CD14-positive monocyte (primary cell): ENCODE measurements around the gene TNN. TPM values are rescaled to one million over a fixed set of nuclear protein-coding genes. Genes with fewer than 3 reads are reported as not detected.

Experiments
- DNase-seq, 3 donors: peaks; one replicate each; pipeline ENCODE4 v3.0.0-alpha.2; 2011 to 2022
- H2AFZ ChIP-seq: 2 replicates; pipeline ENCODE4 v1.6.0; 2012; ENCODE audit warnings: mild to moderate bottlenecking, low read depth, low read length, inconsistent platforms; ENCODE audit not compliant: insufficient read depth, poor library complexity, severe bottlenecking
- H3K27ac ChIP-seq, 2 donors: 1 replicate in 1 of 2; 2 replicates in 1 of 2; pipeline ENCODE4 v1.5.1; 2012 to 2013; ENCODE audit warnings: low read length in 2 of 2, control low read depth in 1 of 2, inconsistent platforms in 1 of 2, low read depth in 1 of 2, mild to moderate bottlenecking in 1 of 2
- H3K27me3 ChIP-seq, 2 donors: one replicate each; pipeline versions ENCODE4 v1.6.0 to v1.6.1; 2011 to 2013; ENCODE audit warnings: low read length in 2 of 2; ENCODE audit not compliant: control insufficient read depth in 2 of 2, insufficient read depth in 2 of 2
- H3K36me3 ChIP-seq, 2 donors: replicated peaks in 1 of 2; 1 replicate in 1 of 2; 2 replicates in 1 of 2; pipeline versions ENCODE4 v1.5.1 to v1.6.1; 2012 to 2013; ENCODE audit warnings: low read length in 2 of 2, control low read depth in 1 of 2, inconsistent platforms in 1 of 2, mild to moderate bottlenecking in 1 of 2; ENCODE audit not compliant: insufficient read depth in 2 of 2, control insufficient read depth in 1 of 2
- H3K4me1 ChIP-seq, 2 donors: 1 replicate in 1 of 2; 2 replicates in 1 of 2; pipeline versions ENCODE4 v1.5.1 to v1.6.1; 2012 to 2013; ENCODE audit warnings: low read length in 2 of 2, control low read depth in 1 of 2, inconsistent platforms in 1 of 2, mild to moderate bottlenecking in 1 of 2, moderate library complexity in 1 of 2; ENCODE audit not compliant: insufficient read depth in 2 of 2, control insufficient read depth in 1 of 2
- H3K4me2 ChIP-seq: replicated peaks from 2 replicates; pipeline ENCODE3; 2012; ENCODE audit warnings: low read length, moderate library complexity, mild to moderate bottlenecking; ENCODE audit not compliant: poor library complexity, severe bottlenecking; ENCODE audit errors: extremely low read depth
- H3K4me3 ChIP-seq, 3 experiments: fragments of 200-600 bp in 1 of 3; sonication (generic) in 1 of 3; replicated peaks in 1 of 3; 1 replicate in 2 of 3; 2 replicates in 1 of 3; pipeline ENCODE4 v1.5.1; 2011 to 2013; ENCODE audit warnings: low read length in 3 of 3, mild to moderate bottlenecking in 3 of 3, control low read depth in 2 of 3, low read depth in 2 of 3, inconsistent platforms in 1 of 3, moderate library complexity in 1 of 3
- H3K79me2 ChIP-seq: 2 replicates; pipeline ENCODE4 v1.6.0; 2012; ENCODE audit warnings: mild to moderate bottlenecking, control low read depth, inconsistent platforms, low read length, moderate library complexity; ENCODE audit not compliant: insufficient read depth
- H3K9ac ChIP-seq: 2 replicates; pipeline ENCODE4 v1.6.0; 2017; ENCODE audit warnings: low read length, mild to moderate bottlenecking; ENCODE audit not compliant: insufficient read depth, poor library complexity, severe bottlenecking
- H3K9me3 ChIP-seq, 2 donors: replicated peaks in 1 of 2; 1 replicate in 1 of 2; 2 replicates in 1 of 2; pipeline versions ENCODE4 v1.5.1 to v1.6.1; 2012 to 2013; ENCODE audit warnings: low read length in 2 of 2, control low read depth in 1 of 2; ENCODE audit not compliant: control insufficient read depth in 1 of 2, insufficient read depth in 1 of 2
- H4K20me1 ChIP-seq: 2 replicates; pipeline ENCODE4 v1.6.0; 2012; ENCODE audit warnings: mild to moderate bottlenecking, low read length, control low read depth, moderate library complexity; ENCODE audit not compliant: insufficient read depth
- H3K27ac Mint-ChIP-seq, 7 donors: one replicate each; pipeline ENCODE4 v1.8.0; 2020; ENCODE audit warnings: mild to moderate bottlenecking in 7 of 7, mixed read lengths in 7 of 7, moderate library complexity in 6 of 7, inconsistent platforms in 2 of 7
- H3K27me3 Mint-ChIP-seq, 3 donors: one replicate each; pipeline ENCODE4 v1.8.0; 2021 to 2022; ENCODE audit warnings: low read depth in 3 of 3, mild to moderate bottlenecking in 3 of 3, mixed read lengths in 3 of 3, moderate library complexity in 3 of 3, inconsistent platforms in 1 of 3
- H3K36me3 Mint-ChIP-seq, 2 donors: one replicate each; pipeline ENCODE4 v1.8.0; 2020; ENCODE audit warnings: mixed read lengths in 2 of 2, inconsistent platforms in 1 of 2, mild to moderate bottlenecking in 1 of 2
- H3K4me1 Mint-ChIP-seq: one replicate; pipeline ENCODE4 v1.8.0; 2020; ENCODE audit warnings: mild to moderate bottlenecking, mixed read lengths
- H3K4me3 Mint-ChIP-seq, 2 donors: one replicate each; pipeline ENCODE4 v1.8.0; 2020; ENCODE audit warnings: mild to moderate bottlenecking in 2 of 2, mixed read lengths in 2 of 2, moderate library complexity in 1 of 2
- H3K9me3 Mint-ChIP-seq, 7 donors: one replicate each; pipeline ENCODE4 v1.8.0; 2020 to 2022; ENCODE audit warnings: mixed read lengths in 7 of 7, mild to moderate bottlenecking in 6 of 7, moderate library complexity in 6 of 7, inconsistent platforms in 2 of 7
- CTCF ChIP-seq: fragments of 200-600 bp; IDR thresholded peaks from one replicate; pipeline ENCODE4 v1.8.0; 2022; ENCODE audit warnings: antibody characterized with exemption, mild to moderate bottlenecking
- WGBS: methylation state at CpG from one replicate; pipeline ENCODE4 v1.1.5; 2013; ENCODE audit warnings: missing lambda C conversion rate; ENCODE audit not compliant: insufficient coverage; 5-methylcytosine and 5-hydroxymethylcytosine counted together
- intact Hi-C, 2 donors: fragments of 100-400 bp; cut with micrococcal nuclease; formaldehyde crosslinking; loops; one replicate each; pipeline versions ENCODE4 v1.15.0 to v1.15.1; 2023
- polyA plus RNA-seq, 3 donors: library from polyadenylated mRNA; depleted of rRNA in 1 of 3; unstranded in 2 of 3; stranded (reverse) in 1 of 3; fragments of 300-500 nt in 2 of 3; fragments of >200 nt in 1 of 3; fragmentation: Illumina TruSeq in 2 of 3; gene quantifications; 1 replicate in 2 of 3; 2 replicates in 1 of 3; pipeline ENCODE4 v1.2.3, GENCODE V29; 2012 to 2021

TNN gene
- polyA plus RNA-seq, 3 donors: not detected

DNA sequence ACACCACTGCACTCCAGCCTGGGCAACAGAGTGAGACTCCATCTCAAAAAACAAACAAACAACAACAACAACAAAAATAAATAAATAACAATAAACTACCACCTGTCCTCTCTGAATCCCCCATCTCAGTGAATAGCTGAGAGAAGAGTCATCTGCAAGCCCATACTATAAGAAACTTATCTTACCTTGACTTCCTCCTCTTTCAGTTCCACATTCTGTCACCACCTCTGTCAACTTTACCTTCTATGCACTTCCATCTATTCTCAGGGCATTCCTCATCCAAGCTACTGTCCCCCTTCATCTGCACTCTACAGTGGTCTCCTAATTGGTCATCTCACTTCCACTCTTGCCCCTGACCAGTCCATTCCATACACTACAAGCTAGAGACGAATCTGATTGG is 66.9 kb downstream of the TNN start:
- Mint-ChIP-seq H3K36me3 (no peaks in the 10 kb centered on the region), H3K27me3 (peaks cover 1 to 4% (median 2%) of the 10 kb centered on the region in 3 donors), H3K4me1 (peaks cover 8% of the 10 kb centered on the region), H3K27ac (no peak overlapping the region), H3K4me3 (no peak overlapping the region), H3K9me3 (no peaks in the 10 kb centered on the region)
- Histone ChIP-seq H3K27ac (no peak overlapping the region), H3K9ac (no peak overlapping the region), H3K4me1 (peaks cover 5 to 6% of the 10 kb centered on the region in 2 donors), H3K4me2 (no peak overlapping the region), H3K4me3 (no peak overlapping the region), H3K36me3 (no peaks in the 10 kb centered on the region), H4K20me1 (no peaks in the 10 kb centered on the region), H2AFZ (no peak overlapping the region), H3K27me3 (no peaks in the 10 kb centered on the region), H3K9me3 (no peaks in the 10 kb centered on the region), H3K79me2 (no peaks in the 10 kb centered on the region)
- intact Hi-C loops: no loop called here
- 60% methylated on average over 1 of the region's 1 CpG for WGBS
- no peak for TF ChIP-seq CTCF
- DNase-seq: no peak

GRCh38 chr1:175136246-175136645 is 68.6 kb downstream of the TNN start:
- Mint-ChIP-seq H3K4me1 (no peaks in the 10 kb centered on the region), H3K27ac (no peak overlapping the region), H3K9me3 (no peaks in the 10 kb centered on the region), H3K27me3 (peaks cover 1 to 4% (median 2%) of the 10 kb centered on the region in 3 donors), H3K4me3 (no peak overlapping the region), H3K36me3 (no peaks in the 10 kb centered on the region)
- Histone ChIP-seq H3K4me3 (no peak overlapping the region), H3K9me3 (no peaks in the 10 kb centered on the region), H3K27me3 (no peaks in the 10 kb centered on the region), H3K36me3 (no peaks in the 10 kb centered on the region), H3K27ac (no peak overlapping the region), H4K20me1 (no peaks in the 10 kb centered on the region), H3K79me2 (no peaks in the 10 kb centered on the region), H3K4me2 (no peak overlapping the region), H2AFZ (no peak overlapping the region), H3K9ac (no peak overlapping the region), H3K4me1 (no peaks in the 10 kb centered on the region)
- no CpG with 5 or more reads among the region's 3 CpGs for WGBS
- no peak for TF ChIP-seq CTCF
- no peak for DNase-seq
- intact Hi-C loops: no loop called here
